ENCODE measurements around the gene FAM162A.

- TF ChIP-seq POLR2A (IDR thresholded peaks at IDR 0.05; ENCODE audit: low read length): no peak
- no peak for TF ChIP-seq GATA1 (IDR thresholded peaks at IDR 0.05; ENCODE audit: low read depth, low read length)
Measured at GRCh38 chr3:122458992-122459391, 75.0 kb downstream of the FAM162A start.

Data from erythroblast (primary cell).